ENCODE data around the gene TAAR1. TPM values are rescaled to one million over a fixed set of nuclear protein-coding genes. Genes with fewer than 3 reads are reported as not detected.

Gene TAAR1
- total RNA-seq, 1 experiment from 2014 or later = not detected

- intact Hi-C loops (cut with micrococcal nuclease) = no loop called here
- H3K27me3 ChIP-seq (ENCODE audit: insufficient read depth, low read length) = no peaks in the 10 kb centered on the region
- BruUV-seq (replicated peaks) = no TSS peak
- H3K79me2 ChIP-seq (ENCODE audit: insufficient read depth, low read length) = no peaks in the 10 kb centered on the region
- no peaks in the 10 kb centered on the region for H3K9me3 ChIP-seq (ENCODE audit: control insufficient read depth in 1 of 2, insufficient read depth in 1 of 2, low read depth in 1 of 2, low read length in 2 of 2)
- no peak overlapping the region for H2AFZ ChIP-seq (ENCODE audit: low read depth, low read length, poor library complexity, severe bottlenecking)
- POLR2A ChIA-PET = interaction anchor here (0.8 kb wide), 1 partner anchor 153 kb away, joined by 3 read pairs; the partner anchor contains the start of gene STX7
- RAD21 ChIA-PET (ENCODE audit: low non-redundant PET in 1 of 2, low total read pairs in 2 of 2, uncharacterized antibody in 2 of 2, unreplicated experiment in 2 of 2) = no interaction called here
- TF ChIP-seq EZH2phosphoT487 (IDR thresholded peaks at IDR 0.05; ENCODE audit: borderline replicate concordance) = no peak
- no peak for TF ChIP-seq EZH2 (IDR thresholded peaks at IDR 0.05)
- 0 out of 2 replicates have a peak, but pooled peaks have one; percentile 25 for TF ChIP-seq SP1 (IDR thresholded peaks at IDR 0.05; ENCODE audit: low read depth)
- no peaks in the 10 kb centered on the region for H3K9me2 ChIP-seq (ENCODE audit: insufficient read depth)
- no peaks in the 10 kb centered on the region for H3K36me3 ChIP-seq (ENCODE audit: control insufficient read depth in 1 of 2, insufficient read depth in 2 of 2, low read length in 2 of 2)
- H3K9ac ChIP-seq (ENCODE audit: low read length) = no peak overlapping the region
- H3K4me1 ChIP-seq (ENCODE audit: control insufficient read depth in 1 of 2, insufficient read depth in 2 of 2, low read length in 2 of 2) = peaks cover 0 to 9% of the 10 kb centered on the region in 2 experiments; a peak in 2 of 4 replicates
- H3K4me3 ChIP-seq (replicated peaks in 1 of 2; ENCODE audit: low read depth in 1 of 2, low read length in 2 of 2) = no peak overlapping the region
- peak overlapping the region; percentile 13; the same call in 1 of the 2 replicates for H3K4me2 ChIP-seq (ENCODE audit: low read length)
- CTCF ChIA-PET = interaction anchor here (0.7 kb wide), 1 partner anchor 157 kb away, joined by 3 read pairs; no protein-coding TSS in a partner anchor
- no peak overlapping the region for H3K27ac ChIP-seq (ENCODE audit: low read depth, low read length)
- H4K20me1 ChIP-seq (ENCODE audit: insufficient read depth) = no peaks in the 10 kb centered on the region
- DNase-seq (ENCODE audit: low read depth, low spot score) = no peak
- ATAC-seq = no peak
Observed at GRCh38 chr6:132666118-132666517, 7.1 kb upstream of the TAAR1 start.

- Histone ChIP-seq H2AFZ (ENCODE audit: low read depth, low read length, poor library complexity, severe bottlenecking) (no peak overlapping the region), H3K4me3 (replicated peaks in 1 of 2; ENCODE audit: low read depth in 1 of 2, low read length in 2 of 2) (no peak overlapping the region), H3K9ac (ENCODE audit: low read length) (no peak overlapping the region), H3K27me3 (ENCODE audit: insufficient read depth, low read length) (no peaks in the 10 kb centered on the region), H3K27ac (ENCODE audit: low read depth, low read length) (no peak overlapping the region), H3K36me3 (ENCODE audit: control insufficient read depth in 1 of 2, insufficient read depth in 2 of 2, low read length in 2 of 2) (no peaks in the 10 kb centered on the region), H4K20me1 (ENCODE audit: insufficient read depth) (no peaks in the 10 kb centered on the region), H3K9me2 (ENCODE audit: insufficient read depth) (no peaks in the 10 kb centered on the region), H3K4me1 (ENCODE audit: control insufficient read depth in 1 of 2, insufficient read depth in 2 of 2, low read length in 2 of 2) (peaks cover 0 to 5% of the 10 kb centered on the region in 2 experiments; a peak in 1 of 4 replicates), H3K79me2 (ENCODE audit: insufficient read depth, low read length) (no peaks in the 10 kb centered on the region), H3K9me3 (ENCODE audit: control insufficient read depth in 1 of 2, insufficient read depth in 1 of 2, low read depth in 1 of 2, low read length in 2 of 2) (no peaks in the 10 kb centered on the region), H3K4me2 (ENCODE audit: low read length) (no peak overlapping the region)
- DNase-seq (ENCODE audit: low read depth, low spot score) (no peak), ATAC-seq (no peak)
- TF ChIP-seq EGR1 (IDR thresholded peaks at IDR 0.05; ENCODE audit: low read depth) (no peak), SIN3A (IDR thresholded peaks at IDR 0.05; ENCODE audit: low read depth) (no peak), ZNF274 (IDR thresholded peaks at IDR 0.05; ENCODE audit: low read depth, low read length) (no peak), POLR2A (IDR thresholded peaks at IDR 0.05; ENCODE audit: borderline replicate concordance, extremely low read depth, insufficient read depth, insufficient read length) (no peak), ZFX (IDR thresholded peaks at IDR 0.05) (no peak), CBX3 (IDR thresholded peaks at IDR 0.05; ENCODE audit: low read depth) (no peak), POLR2AphosphoS5 (IDR thresholded peaks at IDR 0.05; ENCODE audit: low read depth, low read length) (no peak), ZBTB33 (IDR thresholded peaks at IDR 0.05; ENCODE audit: extremely low read depth, insufficient replicate concordance, low read length) (no peak), FOSL1 (IDR thresholded peaks at IDR 0.05; ENCODE audit: low read depth) (no peak), EZH2 (IDR thresholded peaks at IDR 0.05) (no peak), ELF1 (IDR thresholded peaks at IDR 0.05; ENCODE audit: borderline replicate concordance, low read depth) (no peak), CTCF (IDR thresholded peaks at IDR 0.05 in 2 of 3, conservative IDR thresholded peaks at IDR 0.05 in 1 of 3; ENCODE audit: borderline replicate concordance in 1 of 3, insufficient read depth in 1 of 3, low read depth in 2 of 3, low read length in 2 of 3) (no peak), JUND (IDR thresholded peaks at IDR 0.05) (no peak), SP1 (IDR thresholded peaks at IDR 0.05; ENCODE audit: low read depth) (no peak)
- POLR2A ChIA-PET = no interaction called here
- intact Hi-C loops (cut with micrococcal nuclease) = no loop called here
- RAD21 ChIA-PET (ENCODE audit: low non-redundant PET in 1 of 2, low total read pairs in 2 of 2, uncharacterized antibody in 2 of 2, unreplicated experiment in 2 of 2) = no interaction called here
- CTCF ChIA-PET = no interaction called here
- BruUV-seq (replicated peaks) = no TSS peak
Observed at GRCh38 chr6:132664309-132665034, 5.5 kb upstream of the TAAR1 start.
